HepG2 (cell line): ENCODE results near the gene CMTM2. TPM values are rescaled to one million over a fixed set of nuclear protein-coding genes. Genes with fewer than 3 reads are reported as not detected.
A peak's percentile ranks its signal among the peaks of the same experiment; 100 is the strongest.

Source experiments
- CENPBD1 ChIP-seq: sonication (generic); formaldehyde crosslinking; IDR thresholded peaks from 2 replicates; pipeline ENCODE4 v1.8.0; 2022; ENCODE audit warnings: missing genetic modification reagents, low read depth, mild to moderate bottlenecking, borderline replicate concordance
- MNT ChIP-seq: fragments of 450-650 bp; IDR thresholded peaks from 2 replicates; pipeline ENCODE4 v1.6.1; 2016
- SRF ChIP-seq: IDR thresholded peaks from 2 replicates; pipeline ENCODE4 v1.6.1; 2011; ENCODE audit warnings: mild to moderate bottlenecking, low read depth, low read length, moderate library complexity
- STAG1 ChIP-seq: sonication (generic); formaldehyde crosslinking; IDR thresholded peaks from 2 replicates; pipeline ENCODE4 v1.4.0; 2020; ENCODE audit warnings: missing genetic modification reagents
- TERF1 ChIP-seq: sonication (generic); formaldehyde crosslinking; IDR thresholded peaks from 2 replicates; pipeline ENCODE4 v1.8.0; 2022; ENCODE audit warnings: mild to moderate bottlenecking, missing genetic modification reagents, moderate library complexity
- ZNF362 ChIP-seq: sonication (generic); formaldehyde crosslinking; IDR thresholded peaks from 2 replicates; pipeline ENCODE4 v1.4.0; 2020; ENCODE audit warnings: missing genetic modification reagents, mild to moderate bottlenecking, borderline replicate concordance
- ZNF609 ChIP-seq: sonication (generic); formaldehyde crosslinking; IDR thresholded peaks from 2 replicates; pipeline ENCODE4 v1.4.0; 2020; ENCODE audit warnings: mild to moderate bottlenecking, missing genetic modification reagents, borderline replicate concordance
- polyA plus RNA-seq, 8 experiments: library from polyadenylated mRNA; depleted of rRNA in 3 of 8; stranded (reverse) in 7 of 8; unstranded in 1 of 8; fragments of >200 nt; fragmentation: Illumina TruSeq in 4 of 8; extraction: Trizol in 4 of 8; gene quantifications; 2 replicates each; pipeline versions ENCODE4 v1.2.1 to v1.2.3, GENCODE V29; 2011 to 2016; ENCODE audit warnings: low read depth in 4 of 8, missing spikeins in 1 of 8, mixed read lengths in 1 of 8; ENCODE audit not compliant: insufficient read depth in 1 of 8
- total RNA-seq, 5 experiments: library from RNA; depleted of rRNA; stranded (reverse); fragments of >200 nt; fragmentation: Illumina TruSeq; extraction: Trizol; gene quantifications; 2 replicates each; pipeline ENCODE4 v1.2.3, GENCODE V29; 2016; ENCODE audit warnings: low read depth in 1 of 5

CMTM2 gene
- total and polyA plus RNA-seq, 2 of the 13 experiments (the other 11 are each of a cell fraction or from before 2014, with no cell fraction given), result not detected

GRCh38 chr16:66539623-66540469 is 39.4 kb upstream of the CMTM2 start (continued):
- TF ChIP-seq CENPBD1, result no peak
- TF ChIP-seq ZNF609 (CRISPR knock-in tag), result no peak
- peak; percentile 42 for TF ChIP-seq MNT
- no peak for TF ChIP-seq TERF1 (CRISPR knock-in tag)
- no peak for TF ChIP-seq STAG1 (CRISPR knock-in tag)
- TF ChIP-seq ZNF362 (CRISPR knock-in tag), result no peak
- no peak for TF ChIP-seq SRF
